HUES6 (cell line): ENCODE results near the gene SLC25A31.

Experiments
- H3K27ac ChIP-seq: 2 replicates; pipeline ENCODE4 v1.7.0; 2013; ENCODE audit warnings: low read depth, mild to moderate bottlenecking, low read length, inconsistent platforms
- H3K27me3 ChIP-seq: 2 replicates; pipeline ENCODE4 v1.6.1; 2013; ENCODE audit warnings: low read length; ENCODE audit not compliant: control insufficient read depth, insufficient read depth
- H3K36me3 ChIP-seq: 2 replicates; pipeline ENCODE4 v1.6.1; 2013; ENCODE audit warnings: low read length; ENCODE audit not compliant: control insufficient read depth, insufficient read depth
- H3K4me1 ChIP-seq: 2 replicates; pipeline ENCODE4 v1.6.1; 2013; ENCODE audit warnings: low read length; ENCODE audit not compliant: control insufficient read depth, insufficient read depth
- H3K4me3 ChIP-seq: 2 replicates; pipeline ENCODE4 v1.5.1; 2013; ENCODE audit warnings: low read depth, low read length
- H3K9ac ChIP-seq: one replicate; pipeline ENCODE4 v1.6.1; 2013; ENCODE audit warnings: mild to moderate bottlenecking, low read length
- H3K9me3 ChIP-seq: 2 replicates; pipeline ENCODE4 v1.6.1; 2013; ENCODE audit warnings: low read depth, low read length; ENCODE audit not compliant: control insufficient read depth, insufficient read depth

The SLC25A31 gene

GRCh38 chr4:127730142-127730913 lies at the start of gene SLC25A31:
SLC25A31 (plus strand) TSS chr4:127730400; CDS start chr4:127730546, 146 bp downstream.
- Histone ChIP-seq H3K27me3 (no peaks in the 10 kb centered on the region), H3K9ac (no peak within 1 kb of the TSS), H3K27ac (no peak within 1 kb of the TSS), H3K4me3 (no peak within 1 kb of the TSS), H3K36me3 (no peaks in the 10 kb centered on the region), H3K4me1 (no peaks in the 10 kb centered on the region), H3K9me3 (no peaks in the 10 kb centered on the region)

- H3K4me1 ChIP-seq, result no peaks in the 10 kb centered on the region
These were observed 44.9 kb upstream of the SLC25A31 start for GRCh38 chr4:127685292-127685691.

GRCh38 chr4:127686658-127687057 lies 43.5 kb upstream of the SLC25A31 start:
- H3K9ac ChIP-seq, result no peak overlapping the region

More at GRCh38 chr4:127685292-127685691, 44.9 kb upstream of the SLC25A31 start:
- Histone ChIP-seq H3K9me3 (no peaks in the 10 kb centered on the region), H3K27ac (no peak overlapping the region), H3K36me3 (peaks cover 7% of the 10 kb centered on the region; the same call in 1 of the 2 replicates), H3K9ac (no peak overlapping the region), H3K27me3 (no peaks in the 10 kb centered on the region), H3K4me3 (no peak overlapping the region)

GRCh38 chr4:127687580-127687979 lies 42.6 kb upstream of the SLC25A31 start:
- H3K9me3 ChIP-seq, result no peaks in the 10 kb centered on the region
- H3K27ac ChIP-seq, result no peak overlapping the region
- no peaks in the 10 kb centered on the region for H3K27me3 ChIP-seq
- no peaks in the 10 kb centered on the region for H3K4me1 ChIP-seq
- H3K4me3 ChIP-seq, result no peak overlapping the region
- peaks cover 10% of the 10 kb centered on the region; the same call in 1 of the 2 replicates for H3K36me3 ChIP-seq
- H3K9ac ChIP-seq, result no peak overlapping the region

More at GRCh38 chr4:127686658-127687057, 43.5 kb upstream of the SLC25A31 start:
- H3K27ac ChIP-seq, result no peak overlapping the region
- H3K27me3 ChIP-seq, result no peaks in the 10 kb centered on the region
- no peaks in the 10 kb centered on the region for H3K4me1 ChIP-seq
- H3K36me3 ChIP-seq, result peaks cover 10% of the 10 kb centered on the region; the same call in 1 of the 2 replicates
- H3K4me3 ChIP-seq, result no peak overlapping the region
- H3K9me3 ChIP-seq, result no peaks in the 10 kb centered on the region

- no peak overlapping the region for H3K4me3 ChIP-seq
- H3K27me3 ChIP-seq, result no peaks in the 10 kb centered on the region
- H3K27ac ChIP-seq, result no peak overlapping the region
- H3K9ac ChIP-seq, result no peak overlapping the region
- no peaks in the 10 kb centered on the region for H3K36me3 ChIP-seq
- no peaks in the 10 kb centered on the region; the same call in 1 of the 2 replicates for H3K9me3 ChIP-seq
- no peaks in the 10 kb centered on the region for H3K4me1 ChIP-seq
These were observed 31.4 kb upstream of the SLC25A31 start for GRCh38 chr4:127698789-127699200.

GRCh38 chr4:127708985-127709384 lies 21.2 kb upstream of the SLC25A31 start:
- Histone ChIP-seq H3K27me3 (no peaks in the 10 kb centered on the region), H3K9ac (no peak overlapping the region), H3K4me3 (no peak overlapping the region), H3K9me3 (peaks cover 7% of the 10 kb centered on the region; the same call in 1 of the 2 replicates), H3K36me3 (peaks cover 33% of the 10 kb centered on the region), H3K4me1 (no peaks in the 10 kb centered on the region), H3K27ac (no peak overlapping the region)

- Histone ChIP-seq H3K27me3 (no peaks in the 10 kb centered on the region), H3K27ac (no peak overlapping the region), H3K9ac (no peak overlapping the region), H3K36me3 (peaks cover 33% of the 10 kb centered on the region), H3K9me3 (peaks cover 7% of the 10 kb centered on the region; the same call in 1 of the 2 replicates), H3K4me1 (no peaks in the 10 kb centered on the region), H3K4me3 (no peak overlapping the region)
These were observed 20.7 kb upstream of the SLC25A31 start for GRCh38 chr4:127709456-127709855.

GRCh38 chr4:127731406-127731805 lies 1.2 kb downstream of the SLC25A31 start:
- no peaks in the 10 kb centered on the region for H3K9me3 ChIP-seq
- no peak overlapping the region for H3K27ac ChIP-seq
- no peaks in the 10 kb centered on the region for H3K36me3 ChIP-seq
- no peaks in the 10 kb centered on the region for H3K27me3 ChIP-seq
- H3K4me1 ChIP-seq, result no peaks in the 10 kb centered on the region
- no peak overlapping the region for H3K9ac ChIP-seq
- H3K4me3 ChIP-seq, result no peak overlapping the region

GRCh38 chr4:127732623-127733328 lies 2.6 kb downstream of the SLC25A31 start:
- H3K9ac ChIP-seq, result no peak overlapping the region
- no peak overlapping the region for H3K27ac ChIP-seq
- H3K9me3 ChIP-seq, result no peaks in the 10 kb centered on the region
- no peaks in the 10 kb centered on the region for H3K36me3 ChIP-seq
- no peaks in the 10 kb centered on the region for H3K4me1 ChIP-seq
- H3K4me3 ChIP-seq, result no peak overlapping the region
- H3K27me3 ChIP-seq, result no peaks in the 10 kb centered on the region

GRCh38 chr4:127734976-127735375 lies 4.8 kb downstream of the SLC25A31 start:
- Histone ChIP-seq H3K9me3 (no peaks in the 10 kb centered on the region), H3K27me3 (no peaks in the 10 kb centered on the region), H3K4me1 (no peaks in the 10 kb centered on the region), H3K9ac (no peak overlapping the region), H3K4me3 (no peak overlapping the region), H3K27ac (no peak overlapping the region), H3K36me3 (no peaks in the 10 kb centered on the region)

- peaks cover 7% of the 10 kb centered on the region; the same call in 1 of the 2 replicates for H3K9me3 ChIP-seq
- H3K36me3 ChIP-seq, result no peaks in the 10 kb centered on the region
- H3K4me3 ChIP-seq, result no peak overlapping the region
- H3K4me1 ChIP-seq, result no peaks in the 10 kb centered on the region
- H3K27ac ChIP-seq, result no peak overlapping the region
- no peaks in the 10 kb centered on the region for H3K27me3 ChIP-seq
- H3K9ac ChIP-seq, result no peak overlapping the region
These were observed 7.1 kb downstream of the SLC25A31 start for GRCh38 chr4:127737295-127737694.
